ENCODE results near the gene IL12A. TPM values are rescaled to one million over a fixed set of nuclear protein-coding genes. Genes with fewer than 3 reads are reported as not detected.

Gene IL12A
- total RNA-seq, 1 donor from 2014 or later, result 6.6 TPM

DNA sequence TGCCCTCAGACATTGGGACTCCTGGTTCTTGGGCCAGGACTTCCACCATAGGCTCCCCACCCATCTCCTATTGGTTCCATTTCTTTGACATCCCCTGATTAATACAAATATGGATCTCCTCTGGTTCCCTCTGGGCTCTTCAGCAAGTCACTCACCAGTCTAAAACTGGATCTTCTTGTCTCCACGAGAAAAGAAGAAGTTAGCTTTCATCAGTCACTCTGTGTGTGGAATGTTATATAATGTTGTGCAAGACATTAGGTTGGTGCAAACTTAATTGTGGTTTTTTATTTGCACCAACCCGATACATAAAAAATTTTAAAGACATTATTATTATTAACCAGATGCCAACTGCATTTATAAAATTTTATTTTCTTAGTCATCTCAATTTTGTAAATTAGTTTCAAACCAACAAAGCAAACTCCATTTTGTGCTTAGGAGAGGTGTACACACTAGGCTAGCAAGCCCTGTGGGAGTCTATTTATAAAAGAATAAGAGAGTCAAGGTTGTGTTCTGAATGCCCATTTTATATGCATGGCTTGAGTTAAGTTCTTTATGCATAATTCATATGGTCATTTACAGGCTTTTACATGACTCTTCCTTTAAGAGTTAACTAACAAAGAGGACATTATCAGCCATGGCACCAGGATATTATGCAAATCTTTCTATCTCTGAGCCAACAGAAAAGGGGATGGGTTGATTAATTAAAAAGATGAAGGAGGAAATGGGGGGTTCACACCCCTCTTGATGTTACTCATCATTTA is 35.1 kb upstream of the IL12A start:
- no peak overlapping the region for H3K4me3 ChIP-seq
- no peak for DNase-seq (ENCODE audit: extremely low spot score in 2 of 2)

DNA sequence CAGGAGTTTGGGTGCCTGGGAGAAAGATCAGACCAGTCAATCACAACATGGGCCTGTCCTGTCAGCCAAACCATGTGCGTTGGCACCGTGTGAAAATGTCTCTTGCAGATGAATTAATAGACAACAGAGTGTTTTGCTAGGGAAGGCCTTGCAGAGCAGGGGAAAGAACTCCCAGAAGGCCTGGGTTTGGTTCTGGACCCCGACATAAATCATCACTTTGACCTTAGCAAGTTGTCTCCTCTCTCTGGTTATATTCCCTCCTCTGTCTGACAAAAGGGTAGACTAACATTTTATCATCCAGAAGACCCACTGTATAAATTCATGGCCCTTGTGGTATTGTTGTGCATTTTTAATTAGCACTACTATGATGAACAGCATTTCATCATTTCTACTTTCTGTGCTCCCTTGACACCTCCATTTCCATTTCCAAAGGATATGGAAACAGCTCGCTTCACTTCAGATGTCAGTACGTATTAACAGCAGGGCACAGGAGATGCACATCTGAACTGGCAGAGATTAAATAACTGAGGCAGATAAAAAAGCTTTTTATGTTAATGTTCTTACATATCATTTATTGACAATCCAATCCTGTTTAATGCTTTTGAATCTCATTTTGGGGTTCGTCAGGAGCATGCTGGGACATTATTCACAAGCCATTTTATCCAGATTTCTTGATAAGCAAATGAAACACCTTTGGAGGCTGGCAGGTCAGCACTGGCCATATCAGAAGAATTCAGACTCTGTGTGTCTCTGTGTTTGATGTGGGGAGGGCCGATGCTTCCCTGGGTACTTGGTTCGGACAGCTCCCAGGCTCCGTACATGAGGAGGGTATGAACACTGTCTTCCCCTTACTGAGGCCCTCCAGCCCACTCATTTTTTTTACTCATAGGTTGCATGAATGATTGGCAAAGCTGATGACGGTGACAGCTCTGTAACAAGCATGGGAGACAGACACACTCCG is 28.2 kb upstream of the IL12A start:
- Histone ChIP-seq H3K36me3 (no peaks in the 10 kb centered on the region), H3K9me3 (no peaks in the 10 kb centered on the region), H3K4me3 (no peak overlapping the region), H3K27ac (no peak overlapping the region), H3K4me1 (no peaks in the 10 kb centered on the region), H3K27me3 (no peaks in the 10 kb centered on the region)
- DNase-seq (ENCODE audit: extremely low spot score in 2 of 2), result no peak
- intact Hi-C loops (cut with DNase I), result no loop called here
- no peak for TF ChIP-seq POLR2A (IDR thresholded peaks at IDR 0.05)
- no peak for TF ChIP-seq POLR2AphosphoS5 (IDR thresholded peaks at IDR 0.05; ENCODE audit: insufficient read depth in 1 of 2, low read depth in 1 of 2)
- TF ChIP-seq, protein P1, sequence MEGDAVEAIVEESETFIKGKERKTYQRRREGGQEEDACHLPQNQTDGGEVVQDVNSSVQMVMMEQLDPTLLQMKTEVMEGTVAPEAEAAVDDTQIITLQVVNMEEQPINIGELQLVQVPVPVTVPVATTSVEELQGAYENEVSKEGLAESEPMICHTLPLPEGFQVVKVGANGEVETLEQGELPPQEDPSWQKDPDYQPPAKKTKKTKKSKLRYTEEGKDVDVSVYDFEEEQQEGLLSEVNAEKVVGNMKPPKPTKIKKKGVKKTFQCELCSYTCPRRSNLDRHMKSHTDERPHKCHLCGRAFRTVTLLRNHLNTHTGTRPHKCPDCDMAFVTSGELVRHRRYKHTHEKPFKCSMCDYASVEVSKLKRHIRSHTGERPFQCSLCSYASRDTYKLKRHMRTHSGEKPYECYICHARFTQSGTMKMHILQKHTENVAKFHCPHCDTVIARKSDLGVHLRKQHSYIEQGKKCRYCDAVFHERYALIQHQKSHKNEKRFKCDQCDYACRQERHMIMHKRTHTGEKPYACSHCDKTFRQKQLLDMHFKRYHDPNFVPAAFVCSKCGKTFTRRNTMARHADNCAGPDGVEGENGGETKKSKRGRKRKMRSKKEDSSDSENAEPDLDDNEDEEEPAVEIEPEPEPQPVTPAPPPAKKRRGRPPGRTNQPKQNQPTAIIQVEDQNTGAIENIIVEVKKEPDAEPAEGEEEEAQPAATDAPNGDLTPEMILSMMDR (IDR thresholded peaks at IDR 0.05), result no peak

More for the DNA sequence above, 35.1 kb upstream of the IL12A start:
- no peak for TF ChIP-seq POLR2A (IDR thresholded peaks at IDR 0.05)
- TF ChIP-seq, protein P1 (IDR thresholded peaks at IDR 0.05), result no peak
- no peak for TF ChIP-seq POLR2AphosphoS5 (IDR thresholded peaks at IDR 0.05; ENCODE audit: insufficient read depth in 1 of 2, low read depth in 1 of 2)
- H3K27me3 ChIP-seq, result no peaks in the 10 kb centered on the region
- no peaks in the 10 kb centered on the region for H3K9me3 ChIP-seq
- intact Hi-C loops (cut with DNase I), result no loop called here
- H3K4me1 ChIP-seq, result no peaks in the 10 kb centered on the region
- no peaks in the 10 kb centered on the region for H3K36me3 ChIP-seq
- H3K27ac ChIP-seq, result no peak overlapping the region

DNA sequence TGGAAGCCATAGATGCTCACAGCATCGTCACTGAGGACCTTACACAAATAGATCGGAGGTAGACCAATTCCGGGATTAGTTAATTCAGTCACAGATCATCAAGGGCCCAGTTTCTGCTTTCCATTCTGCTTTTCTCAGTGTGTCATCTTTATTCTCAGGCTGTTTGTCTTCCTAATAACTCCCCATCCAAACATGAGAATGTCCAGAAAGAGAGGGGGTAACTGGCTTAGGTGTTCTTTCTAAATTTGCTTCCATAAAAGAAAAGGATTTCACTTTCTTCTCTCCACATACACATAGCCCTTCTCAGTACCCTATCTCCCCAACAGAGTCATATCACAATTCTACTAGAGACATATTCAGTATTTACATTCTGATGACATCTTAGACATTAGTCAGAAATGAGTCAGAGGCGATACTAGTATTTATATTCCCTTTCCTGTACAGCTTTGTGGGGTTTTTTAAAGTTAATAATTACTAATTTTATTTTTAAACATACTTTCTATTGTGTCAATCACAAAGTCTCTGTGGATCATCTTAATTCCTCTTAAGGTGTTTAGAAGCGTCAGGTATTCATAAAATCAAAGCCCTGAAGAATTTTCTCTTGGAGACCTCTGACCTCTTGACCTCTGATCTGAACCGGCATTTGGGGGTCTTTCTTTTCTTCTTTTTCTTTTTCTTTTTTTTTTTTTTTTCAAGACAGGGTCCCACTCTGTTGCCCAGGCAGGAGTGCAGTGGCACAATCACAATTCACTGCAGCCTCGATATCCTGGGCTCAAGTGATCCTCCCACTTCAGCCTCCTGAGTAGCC is 24.3 kb upstream of the IL12A start:
- no peak for DNase-seq (ENCODE audit: extremely low spot score in 2 of 2)
- intact Hi-C loops (cut with DNase I), result no loop called here
- Histone ChIP-seq H3K27ac (no peak overlapping the region), H3K4me1 (no peaks in the 10 kb centered on the region), H3K9me3 (no peaks in the 10 kb centered on the region), H3K36me3 (no peaks in the 10 kb centered on the region), H3K27me3 (no peaks in the 10 kb centered on the region), H3K4me3 (no peak overlapping the region)
- TF ChIP-seq, protein P1 (IDR thresholded peaks at IDR 0.05), result no peak
- TF ChIP-seq POLR2AphosphoS5 (IDR thresholded peaks at IDR 0.05; ENCODE audit: insufficient read depth in 1 of 2, low read depth in 1 of 2) (no peak), POLR2A (IDR thresholded peaks at IDR 0.05) (no peak)

DNA sequence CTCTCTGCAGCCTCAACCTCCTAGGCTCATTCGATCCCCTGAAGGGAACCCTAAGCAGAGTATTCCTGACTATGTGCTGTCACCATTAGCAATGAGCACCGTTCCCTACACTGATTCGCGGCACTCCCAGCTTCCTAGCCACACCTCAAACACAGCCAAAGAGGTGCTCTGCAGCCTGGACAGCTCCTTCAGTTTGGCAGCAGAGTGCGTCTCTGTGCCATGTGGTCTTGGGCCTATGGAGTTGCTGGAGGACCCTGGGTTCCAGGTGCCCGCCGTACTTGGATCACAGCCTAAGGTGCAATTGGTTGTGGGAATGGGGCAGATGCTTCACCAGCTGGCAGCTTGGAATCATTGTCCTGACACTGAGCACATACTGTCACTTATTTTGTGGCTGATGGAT is 17.3 kb upstream of the IL12A start:
- TF ChIP-seq POLR2A (IDR thresholded peaks at IDR 0.05), result no peak
- Histone ChIP-seq H3K4me3 (no peak overlapping the region), H3K36me3 (no peaks in the 10 kb centered on the region), H3K27me3 (no peaks in the 10 kb centered on the region), H3K27ac (no peak overlapping the region), H3K9me3 (no peaks in the 10 kb centered on the region), H3K4me1 (no peaks in the 10 kb centered on the region)
- intact Hi-C loops (cut with DNase I), result no loop called here
- no peak for DNase-seq (ENCODE audit: extremely low spot score in 2 of 2)

DNA sequence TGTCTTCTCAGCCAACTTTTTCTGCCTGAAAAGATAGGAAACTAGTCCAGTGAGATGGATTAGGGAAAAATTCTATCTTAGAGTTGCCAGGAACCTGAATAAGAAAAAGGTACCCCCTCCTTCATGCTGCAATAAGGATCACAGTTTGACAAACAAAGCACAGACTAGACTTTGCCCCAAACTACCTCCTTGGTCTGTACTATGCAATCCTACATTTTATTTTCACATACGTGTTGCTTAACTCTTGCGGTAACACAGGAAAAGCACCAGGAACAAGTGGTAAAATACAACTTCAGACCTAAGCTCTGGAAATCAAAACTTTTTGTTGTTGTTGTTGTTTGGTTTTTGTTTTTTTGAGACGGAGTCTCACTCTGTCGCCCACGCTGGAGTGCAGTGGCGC is 11.3 kb upstream of the IL12A start:
- no peak for DNase-seq (ENCODE audit: extremely low spot score in 2 of 2)
- intact Hi-C loops (cut with DNase I), result no loop called here
- Histone ChIP-seq H3K4me1 (no peaks in the 10 kb centered on the region), H3K27ac (no peak overlapping the region), H3K27me3 (no peaks in the 10 kb centered on the region), H3K9me3 (no peaks in the 10 kb centered on the region), H3K4me3 (no peak overlapping the region), H3K36me3 (no peaks in the 10 kb centered on the region)
- TF ChIP-seq POLR2A (IDR thresholded peaks at IDR 0.05) (no peak), POLR2AphosphoS5 (IDR thresholded peaks at IDR 0.05; ENCODE audit: insufficient read depth in 1 of 2, low read depth in 1 of 2) (no peak)
- TF ChIP-seq, protein P1 (IDR thresholded peaks at IDR 0.05), result no peak

Measured in vagina (tissue), 2 donors.